Activated naive CD8-positive, alpha-beta T cell treated with anti-CD3 and anti-CD28 coated beads, Interleukin-2, amount 10 ng/mL, durations not matched to agents 7 days and 5 days (primary cell): ENCODE results near the gene ADCY3. TPM values are rescaled to one million over a fixed set of nuclear protein-coding genes. Genes with fewer than 3 reads are reported as not detected.

Source experiments
- ATAC-seq: fragments of 150-1000 bp; cut with Tn5 transposase; one replicate; pipeline ENCODE4 v1.10.0; 2021; ENCODE audit warnings: low read depth, moderate library complexity
- POLR2A ChIA-PET: fragments of 350-600 bp; sonication (Branson Sonifier 250); formaldehyde crosslinking; loops from one replicate; lab custom pipeline; 2021; ENCODE audit warnings: antibody characterized with exemption; lab: Charles Lee
- DNase-seq: peaks from one replicate; pipeline ENCODE4 v3.0.0; 2021
- H3K27ac Mint-ChIP-seq: one replicate; pipeline ENCODE4 v1.8.0; 2022; ENCODE audit warnings: mild to moderate bottlenecking, mixed read lengths
- H3K27me3 Mint-ChIP-seq: one replicate; pipeline ENCODE4 v1.8.0; 2022; ENCODE audit warnings: mild to moderate bottlenecking, moderate library complexity, mixed read lengths
- H3K36me3 Mint-ChIP-seq: one replicate; pipeline ENCODE4 v1.8.0; 2021; ENCODE audit warnings: mild to moderate bottlenecking, mixed read lengths
- H3K4me1 Mint-ChIP-seq: one replicate; pipeline ENCODE4 v1.8.0; 2021; ENCODE audit warnings: mixed read lengths
- H3K4me3 Mint-ChIP-seq: one replicate; pipeline ENCODE4 v1.8.0; 2022; ENCODE audit warnings: mild to moderate bottlenecking, moderate library complexity, mixed read lengths
- H3K9me3 Mint-ChIP-seq: one replicate; pipeline ENCODE4 v1.8.0; 2021; ENCODE audit warnings: mixed read lengths
- total RNA-seq, 2 experiments: library from RNA; stranded (reverse); gene quantifications; one replicate each; pipeline ENCODE4 v1.2.3, GENCODE V29; 2021

The ADCY3 gene
- total RNA-seq, 2 experiments from 2014 or later: 29.5 to 32.5 TPM

DNA sequence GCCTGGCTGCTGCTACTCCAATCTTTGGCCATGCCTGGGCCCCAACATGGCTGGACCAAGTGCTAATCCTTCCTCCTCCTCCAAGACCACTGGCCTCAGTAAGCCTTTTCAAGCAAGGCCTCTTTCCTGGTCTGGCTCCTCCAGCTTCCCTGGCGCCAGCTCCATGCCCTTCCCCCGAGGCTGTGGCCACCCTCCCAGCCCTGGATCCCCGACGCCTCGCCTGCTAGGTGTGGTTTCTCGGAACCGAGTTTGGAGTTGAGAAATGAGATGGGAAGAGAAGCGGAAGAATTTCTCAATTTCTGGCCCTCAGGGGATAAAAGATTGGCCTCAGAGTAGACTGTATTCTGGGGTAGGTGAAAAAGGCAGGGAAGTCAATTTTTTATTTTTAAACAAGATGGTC, 46.4 kb downstream of the ADCY3 start:
- no peaks in the 10 kb centered on the region for H3K27me3 Mint-ChIP-seq
- POLR2A ChIA-PET: no interaction called here
- no peaks in the 10 kb centered on the region for H3K36me3 Mint-ChIP-seq
- no peak overlapping the region for H3K4me3 Mint-ChIP-seq
- no peak overlapping the region for H3K27ac Mint-ChIP-seq
- ATAC-seq (no peak), DNase-seq (no peak)
- no peaks in the 10 kb centered on the region for H3K9me3 Mint-ChIP-seq
- no peaks in the 10 kb centered on the region for H3K4me1 Mint-ChIP-seq

DNA sequence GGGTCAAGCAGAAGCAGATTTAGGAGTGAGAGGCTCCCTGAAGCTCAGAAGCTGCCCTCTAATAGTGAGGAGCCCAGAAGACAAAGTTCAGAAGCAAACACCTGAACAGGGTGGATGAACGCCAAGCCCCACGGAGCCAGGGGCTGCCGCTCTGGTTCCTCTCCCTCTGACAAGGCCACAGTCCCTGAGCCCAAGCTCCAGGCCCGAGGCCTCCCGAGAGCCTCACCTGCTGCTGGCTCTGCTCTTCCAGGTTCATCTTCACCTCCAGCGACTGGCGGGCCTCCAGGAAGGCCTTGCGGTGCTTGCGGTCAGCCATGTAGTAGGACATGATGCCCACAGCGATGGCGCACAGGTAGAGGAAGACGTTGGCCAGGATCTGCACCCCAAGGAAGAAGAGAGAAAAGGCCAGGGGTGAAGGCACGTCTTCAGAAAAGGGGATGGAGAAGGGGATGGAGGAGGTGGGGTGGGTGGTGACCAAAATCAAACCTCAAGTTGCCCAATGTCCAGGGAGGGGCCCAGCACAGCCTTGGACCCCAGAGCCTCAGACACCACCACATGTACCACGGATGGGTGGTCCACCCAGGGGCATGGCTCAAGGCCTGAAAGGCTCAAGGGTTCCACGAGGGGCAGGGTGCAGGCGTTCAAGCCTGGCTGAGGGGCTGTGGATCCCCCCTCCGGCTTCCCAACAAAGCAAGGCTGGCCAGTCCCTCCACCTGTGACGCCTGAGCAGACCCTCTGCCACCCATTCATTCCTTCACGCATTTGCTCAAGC, 47.5 kb downstream of the ADCY3 start:
- POLR2A ChIA-PET: no interaction called here
- no peak for ATAC-seq
- no peak overlapping the region for H3K4me3 Mint-ChIP-seq
- peaks cover 4% of the 10 kb centered on the region for H3K36me3 Mint-ChIP-seq
- no peaks in the 10 kb centered on the region for H3K4me1 Mint-ChIP-seq
- H3K9me3 Mint-ChIP-seq: no peaks in the 10 kb centered on the region
- H3K27ac Mint-ChIP-seq: no peak overlapping the region
- H3K27me3 Mint-ChIP-seq: no peaks in the 10 kb centered on the region
- no peak for DNase-seq

DNA sequence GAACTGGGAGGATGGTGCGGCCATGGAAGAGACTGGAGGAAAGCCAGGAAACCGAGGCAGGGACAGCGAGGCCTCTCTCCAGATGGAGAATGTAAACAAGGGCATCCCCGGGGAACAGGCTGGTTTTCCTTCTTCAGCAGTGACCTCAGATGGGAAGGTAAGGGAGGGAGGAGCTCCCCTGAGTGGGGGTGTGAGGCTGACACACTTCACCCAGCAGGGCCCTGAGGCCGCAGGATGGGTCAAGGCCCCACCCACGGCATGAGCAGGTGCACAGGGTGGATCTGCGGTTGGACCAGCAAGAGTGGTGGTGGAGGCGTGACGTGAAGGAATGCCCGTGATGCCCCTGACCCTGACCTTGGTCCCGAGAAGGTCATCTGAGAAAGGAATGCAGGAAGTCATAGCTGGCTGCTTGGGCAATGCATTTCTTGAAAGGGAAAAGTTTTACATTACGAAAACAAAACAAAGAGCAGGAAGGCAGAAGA, 48.1 kb downstream of the ADCY3 start:
- no peak overlapping the region for H3K4me3 Mint-ChIP-seq
- no peaks in the 10 kb centered on the region for H3K27me3 Mint-ChIP-seq
- H3K4me1 Mint-ChIP-seq: no peaks in the 10 kb centered on the region
- H3K27ac Mint-ChIP-seq: no peak overlapping the region
- ATAC-seq: no peak
- POLR2A ChIA-PET: no interaction called here
- DNase-seq: no peak
- H3K36me3 Mint-ChIP-seq: peaks cover 5% of the 10 kb centered on the region
- H3K9me3 Mint-ChIP-seq: no peaks in the 10 kb centered on the region

DNA sequence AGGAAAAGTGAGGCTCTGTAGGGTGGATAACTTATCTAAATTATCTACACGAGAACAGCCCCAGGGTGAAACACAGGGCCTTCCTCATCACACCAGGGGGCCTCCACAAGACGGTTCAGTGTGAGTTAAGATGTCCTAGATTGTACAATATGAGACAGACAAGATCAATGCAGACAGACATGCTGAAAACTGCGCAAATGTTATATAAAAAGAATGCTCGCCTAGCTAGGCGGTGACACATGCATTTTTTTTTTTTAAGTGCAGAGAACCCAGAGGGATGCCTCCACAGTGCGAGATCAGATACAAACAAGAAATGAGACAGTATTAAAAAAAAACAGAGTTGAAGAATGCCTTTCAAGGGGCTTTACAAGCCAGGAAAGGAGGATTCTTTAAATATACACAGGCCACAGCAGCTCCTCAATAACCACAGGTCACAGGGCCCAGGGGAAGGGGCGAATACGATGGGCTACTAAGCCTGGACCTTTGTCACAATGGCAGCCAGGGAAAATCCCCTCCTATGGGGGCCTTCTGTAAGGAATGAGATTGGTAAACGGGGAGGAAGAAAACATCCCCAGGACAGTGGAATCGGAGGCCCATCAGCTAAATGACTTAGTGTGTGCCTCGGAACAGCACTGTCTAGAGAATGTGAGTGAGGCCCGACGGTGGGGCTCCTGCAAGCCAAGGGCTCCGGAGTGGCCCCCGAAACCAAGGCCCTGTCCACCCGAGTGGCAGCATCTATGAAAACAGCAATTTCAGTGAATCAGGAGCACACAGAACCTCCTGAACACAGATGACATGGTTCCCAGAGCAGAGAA, 48.9 kb downstream of the ADCY3 start:
- POLR2A ChIA-PET: no interaction called here
- no peak overlapping the region for H3K27ac Mint-ChIP-seq
- no peaks in the 10 kb centered on the region for H3K4me1 Mint-ChIP-seq
- DNase-seq (no peak), ATAC-seq (no peak)
- H3K36me3 Mint-ChIP-seq: peaks cover 5% of the 10 kb centered on the region
- no peaks in the 10 kb centered on the region for H3K9me3 Mint-ChIP-seq
- H3K27me3 Mint-ChIP-seq: no peaks in the 10 kb centered on the region
- H3K4me3 Mint-ChIP-seq: no peak overlapping the region

DNA sequence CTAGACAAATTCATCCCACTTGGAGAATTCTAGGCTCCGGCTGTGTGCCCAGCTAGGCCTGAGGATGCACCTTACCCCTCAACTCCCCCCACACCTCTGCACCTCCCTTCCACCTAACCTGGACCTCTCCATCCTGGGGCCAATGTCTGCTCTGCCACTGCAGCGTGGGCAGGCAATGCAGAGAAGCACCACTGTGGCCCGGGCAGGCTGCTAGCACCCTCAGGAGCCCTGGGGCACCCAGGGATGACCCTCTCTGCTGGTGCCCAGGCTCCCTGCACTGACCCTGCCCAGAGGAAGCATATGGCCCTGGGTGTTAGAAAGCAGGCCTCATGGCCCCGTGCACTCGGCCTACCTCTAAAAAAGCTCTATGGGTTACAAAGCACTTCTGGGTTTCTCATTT, 49.6 kb downstream of the ADCY3 start:
- H3K36me3 Mint-ChIP-seq: peaks cover 5% of the 10 kb centered on the region
- H3K27me3 Mint-ChIP-seq: no peaks in the 10 kb centered on the region
- POLR2A ChIA-PET: no interaction called here
- ATAC-seq (no peak), DNase-seq (no peak)
- H3K27ac Mint-ChIP-seq: no peak overlapping the region
- no peaks in the 10 kb centered on the region for H3K9me3 Mint-ChIP-seq
- H3K4me3 Mint-ChIP-seq: no peak overlapping the region
- no peaks in the 10 kb centered on the region for H3K4me1 Mint-ChIP-seq

DNA sequence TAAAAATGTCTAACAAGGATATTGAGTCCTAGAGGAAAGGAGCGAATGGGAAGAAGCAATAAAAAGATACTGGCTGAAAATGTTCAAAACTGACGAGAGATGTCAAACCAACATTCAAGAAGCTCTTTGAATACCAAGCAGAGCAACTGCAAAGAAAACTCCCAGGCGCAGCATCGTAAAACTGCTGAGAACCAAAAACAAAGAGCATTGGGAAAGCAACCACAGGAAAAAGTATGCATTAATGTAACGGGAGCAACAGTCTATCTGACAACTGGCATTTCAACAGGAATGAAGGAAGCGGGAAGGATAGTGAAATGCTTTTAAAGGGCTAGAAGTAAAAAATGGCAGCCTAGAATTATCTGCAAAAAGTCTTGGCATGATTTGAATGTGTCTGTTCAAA, 53.1 kb downstream of the ADCY3 start:
- ATAC-seq (no peak), DNase-seq (no peak)
- Mint-ChIP-seq H3K4me3 (no peak overlapping the region), H3K9me3 (no peaks in the 10 kb centered on the region), H3K4me1 (no peaks in the 10 kb centered on the region), H3K27me3 (no peaks in the 10 kb centered on the region), H3K36me3 (peaks cover 7% of the 10 kb centered on the region), H3K27ac (no peak overlapping the region)
- POLR2A ChIA-PET: interaction anchor here (0.7 kb wide), 1 partner anchor 71 kb away, joined by 9 read pairs; no protein-coding TSS in a partner anchor

DNA sequence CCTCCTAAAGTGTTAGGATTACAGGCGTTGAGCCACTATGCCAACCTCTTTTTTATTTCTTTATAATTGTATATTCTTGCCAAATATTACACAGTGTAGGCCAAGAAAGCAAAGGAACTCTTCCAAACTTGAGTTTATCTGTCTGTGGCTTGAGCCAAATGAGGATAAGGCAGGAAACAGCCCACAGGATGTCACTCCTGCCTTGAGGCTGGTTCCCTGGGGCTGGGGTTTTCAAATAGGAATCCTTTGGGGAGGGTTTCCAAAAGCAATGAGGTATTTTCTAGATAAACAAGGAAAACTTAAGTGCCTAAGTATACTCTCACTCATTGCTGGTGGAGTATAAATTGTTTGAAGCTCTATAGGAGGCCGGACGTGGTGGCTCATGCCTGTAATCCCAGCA, 56.4 kb downstream of the ADCY3 start:
- Mint-ChIP-seq H3K27ac (no peak overlapping the region), H3K9me3 (no peaks in the 10 kb centered on the region), H3K36me3 (peaks cover 7% of the 10 kb centered on the region), H3K27me3 (no peaks in the 10 kb centered on the region), H3K4me3 (no peak overlapping the region), H3K4me1 (no peaks in the 10 kb centered on the region)
- DNase-seq (no peak), ATAC-seq (no peak)
- POLR2A ChIA-PET: no interaction called here

DNA sequence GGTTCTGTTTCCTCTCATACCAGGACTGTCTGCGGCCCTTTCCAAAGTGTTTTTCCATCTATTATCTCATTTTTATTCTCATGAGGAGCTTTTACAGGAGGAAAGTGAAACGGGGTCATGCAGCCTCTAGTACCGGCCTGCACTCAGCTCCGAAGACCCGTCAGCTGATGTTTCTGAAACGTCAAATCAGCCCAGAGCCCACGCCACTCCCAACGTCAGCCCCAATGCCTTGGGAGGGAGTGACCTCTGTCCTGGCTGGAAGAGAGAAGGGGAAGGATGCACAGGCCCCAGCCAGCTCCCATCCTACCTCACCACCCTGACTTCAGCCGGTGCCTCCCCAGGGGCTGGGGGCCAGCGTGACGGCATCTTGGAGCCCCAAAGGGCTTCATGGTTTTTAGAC, 58.5 kb downstream of the ADCY3 start:
- Mint-ChIP-seq H3K27me3 (no peaks in the 10 kb centered on the region), H3K36me3 (peaks cover 4% of the 10 kb centered on the region), H3K27ac (no peak overlapping the region), H3K9me3 (no peaks in the 10 kb centered on the region), H3K4me3 (no peak overlapping the region), H3K4me1 (no peaks in the 10 kb centered on the region)
- ATAC-seq (no peak), DNase-seq (no peak)
- POLR2A ChIA-PET: no interaction called here

DNA sequence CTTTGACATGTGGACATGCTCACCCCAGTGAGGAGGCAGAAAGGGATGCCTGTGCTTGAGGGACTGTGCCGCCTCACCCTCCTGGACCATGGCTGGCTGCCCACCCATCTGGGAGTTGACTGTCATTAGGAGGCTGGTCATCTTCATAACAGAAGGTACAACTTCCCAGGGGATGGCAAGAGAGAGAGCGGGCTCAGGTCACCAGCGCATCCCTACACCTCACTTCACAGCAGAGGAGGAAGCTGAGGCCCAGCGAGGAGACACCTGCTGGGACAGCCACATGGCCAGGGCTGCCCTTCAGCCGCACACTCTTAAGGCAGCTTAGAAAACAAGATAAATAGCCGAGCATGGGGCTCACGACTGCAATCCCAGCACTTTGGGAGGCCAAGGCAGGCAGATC, 59.4 kb downstream of the ADCY3 start:
- POLR2A ChIA-PET: no interaction called here
- Mint-ChIP-seq H3K27me3 (no peaks in the 10 kb centered on the region), H3K9me3 (no peaks in the 10 kb centered on the region), H3K36me3 (peaks cover 4% of the 10 kb centered on the region), H3K4me1 (no peaks in the 10 kb centered on the region), H3K4me3 (no peak overlapping the region), H3K27ac (no peak overlapping the region)
- DNase-seq: no peak
- no peak for ATAC-seq

DNA sequence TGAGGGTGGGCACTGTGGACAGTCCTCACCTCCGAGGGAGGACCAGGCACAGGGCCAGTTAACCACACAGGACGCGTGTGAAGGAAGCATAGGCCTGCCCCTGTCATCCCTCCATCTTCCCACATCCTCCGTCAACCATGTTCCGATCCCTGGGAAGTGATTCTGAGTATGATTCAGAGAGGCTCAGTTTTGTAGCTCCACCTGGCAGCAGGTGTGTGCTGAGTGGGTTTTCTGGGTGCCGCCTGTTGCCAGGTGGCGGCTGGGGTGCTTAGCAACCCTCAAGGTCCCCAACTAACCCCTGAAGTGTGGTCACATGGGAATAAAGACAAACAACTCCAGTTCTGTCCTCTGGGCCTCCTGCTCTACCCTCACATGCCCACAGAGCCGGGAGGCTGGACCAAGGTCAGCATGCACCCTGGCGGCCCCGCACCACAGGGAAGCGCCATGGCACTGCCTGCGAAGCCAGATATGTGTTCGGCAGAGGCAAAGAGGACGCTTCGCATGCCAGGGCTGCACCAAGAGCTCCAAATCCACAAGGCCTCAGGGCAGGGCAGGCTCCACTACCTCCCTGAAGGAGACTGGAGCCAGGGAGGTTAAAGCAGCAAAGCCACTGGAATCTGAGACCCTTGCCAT, 60.0 kb downstream of the ADCY3 start:
- Mint-ChIP-seq H3K36me3 (peaks cover 4% of the 10 kb centered on the region), H3K27ac (no peak overlapping the region), H3K27me3 (no peaks in the 10 kb centered on the region), H3K9me3 (no peaks in the 10 kb centered on the region), H3K4me1 (no peaks in the 10 kb centered on the region), H3K4me3 (no peak overlapping the region)
- POLR2A ChIA-PET: no interaction called here
- DNase-seq (no peak), ATAC-seq (no peak)

DNA sequence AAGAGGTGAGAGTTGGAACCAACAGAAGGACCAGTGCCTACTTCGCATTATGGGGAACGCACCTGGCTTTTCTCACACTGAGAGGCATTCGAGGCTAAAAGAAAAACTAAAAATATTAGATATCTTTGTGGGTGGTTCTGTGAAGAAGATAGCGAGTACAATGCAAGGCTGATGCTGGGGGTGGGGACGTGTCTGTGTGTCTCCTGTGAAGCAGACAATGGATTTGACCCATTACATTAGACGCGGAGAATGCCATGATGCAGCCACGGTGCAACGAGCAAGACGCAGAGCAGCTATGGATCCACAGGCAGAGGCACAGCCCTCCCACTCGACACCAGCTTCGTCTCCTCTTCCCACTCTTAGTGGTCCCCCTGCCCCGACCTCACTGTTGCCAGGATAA, 61.0 kb downstream of the ADCY3 start:
- H3K27ac Mint-ChIP-seq: no peak overlapping the region

DNA sequence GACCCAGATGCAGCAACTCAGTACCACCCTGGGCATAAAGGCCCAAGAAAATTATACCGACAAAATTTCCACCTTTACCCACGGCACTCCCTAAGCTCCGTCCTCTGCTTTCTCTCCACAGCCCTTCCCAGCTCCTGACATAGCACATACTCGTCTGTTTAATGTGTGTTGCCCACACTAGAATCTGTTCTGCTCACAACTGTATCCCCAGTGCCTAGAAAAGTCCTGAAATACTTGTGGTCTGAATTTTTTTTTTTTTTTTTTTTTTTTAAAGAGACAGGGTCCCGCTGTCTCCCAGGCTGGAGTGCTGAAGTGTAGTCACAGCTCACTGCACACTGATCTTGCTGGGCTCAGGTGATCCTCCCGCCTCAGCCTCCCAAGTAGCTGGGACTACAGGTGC, 62.3 kb downstream of the ADCY3 start:
- Mint-ChIP-seq H3K4me3 (no peak overlapping the region), H3K4me1 (peaks cover 2% of the 10 kb centered on the region), H3K27me3 (no peaks in the 10 kb centered on the region), H3K36me3 (peaks cover 3% of the 10 kb centered on the region), H3K9me3 (no peaks in the 10 kb centered on the region), H3K27ac (no peak overlapping the region)
- ATAC-seq (no peak), DNase-seq (no peak)
- POLR2A ChIA-PET: interaction anchor here (0.7 kb wide), 1 partner anchor 146 kb away, joined by 3 read pairs; no protein-coding TSS in a partner anchor

More for the DNA sequence above, 61.0 kb downstream of the ADCY3 start:
- DNase-seq (no peak), ATAC-seq (no peak)
- peaks cover 3% of the 10 kb centered on the region for H3K36me3 Mint-ChIP-seq
- H3K9me3 Mint-ChIP-seq: no peaks in the 10 kb centered on the region
- no peaks in the 10 kb centered on the region for H3K27me3 Mint-ChIP-seq
- peaks cover 2% of the 10 kb centered on the region for H3K4me1 Mint-ChIP-seq
- POLR2A ChIA-PET: interaction anchor here (0.5 kb wide), 1 partner anchor 234 kb away, joined by 3 read pairs; no protein-coding TSS in a partner anchor
- H3K4me3 Mint-ChIP-seq: no peak overlapping the region

DNA sequence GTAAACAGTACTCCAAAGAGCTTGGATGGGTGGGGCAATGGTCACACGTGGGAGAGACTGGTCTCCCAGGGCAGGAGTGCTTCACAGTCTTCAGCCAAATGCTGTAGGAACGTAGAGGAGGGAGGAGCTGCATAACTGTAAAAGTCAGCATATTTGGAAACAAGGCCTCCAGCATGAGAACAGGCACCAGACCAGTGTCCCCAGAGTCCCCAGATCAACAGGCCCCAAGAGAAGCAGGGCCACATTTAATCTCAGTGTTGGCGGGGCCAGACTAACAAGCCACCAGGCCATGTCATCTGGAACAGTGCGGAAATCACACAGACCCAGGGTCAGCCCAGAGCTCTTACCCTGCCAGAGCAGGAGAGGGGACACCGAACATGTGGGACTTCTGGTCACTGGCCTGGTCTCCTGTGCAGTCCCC, 63.2 kb downstream of the ADCY3 start:
- ATAC-seq: no peak
- H3K9me3 Mint-ChIP-seq: no peaks in the 10 kb centered on the region
- no peak overlapping the region for H3K27ac Mint-ChIP-seq
- no peak overlapping the region for H3K4me3 Mint-ChIP-seq
- peaks cover 3% of the 10 kb centered on the region for H3K36me3 Mint-ChIP-seq
- H3K4me1 Mint-ChIP-seq: peaks cover 2% of the 10 kb centered on the region
- no peaks in the 10 kb centered on the region for H3K27me3 Mint-ChIP-seq
- DNase-seq: no peak
- POLR2A ChIA-PET: no interaction called here
